ENCODE data around the gene PRKCE.

GRCh38 chr2:45647356-45647755 is 4.1 kb upstream of the PRKCE start:
- TF ChIP-seq CTCF (IDR thresholded peaks at IDR 0.05): no peak
- TF ChIP-seq POLR2A (IDR thresholded peaks at IDR 0.05): no peak
